K562 (cell line): ENCODE measurements around the gene MYLK2. TPM values are rescaled to one million over a fixed set of nuclear protein-coding genes. Genes with fewer than 3 reads are reported as not detected.

Experiments
- ATAC-seq: fragments of 200-7000 bp; cut with Tn5 transposase; 3 replicates; pipeline ENCODE4 v1.9.1; 2020; ENCODE audit warnings: moderate library complexity
- BruUV-seq: library from RNA; stranded (reverse); fragments of 400-500 nt; replicated peaks from 2 replicates; lab custom pipeline; 2021; lab: Mats Ljungman, UMichigan
- CTCF ChIA-PET: fragments of 300-600 bp; formaldehyde crosslinking; extraction: SDS; loops from one replicate; lab custom pipeline; 2021; ENCODE audit warnings: low intra/inter-chr PET ratio; lab: Yijun Ruan, JAX
- POLR2A ChIA-PET: fragments of 300-600, 350-650 bp; sonication (Branson Sonifier 250); formaldehyde crosslinking; extraction: SDS; loops from one replicate; lab custom pipeline; 2021; ENCODE audit warnings: antibody characterized with exemption, inconsistent platforms; lab: Yijun Ruan, JAX
- DNase-seq, 4 experiments: peaks; one replicate each; pipeline versions ENCODE4 v3.0.0 to v3.0.0-alpha.2; 2011 to 2018; ENCODE audit warnings: low spot score in 3 of 4, mixed read lengths in 3 of 4; ENCODE audit errors: extremely low read depth in 1 of 4
- FAIRE-seq: peaks from 2 replicates; lab custom pipeline; 2011; peaks lifted over from hg19 to GRCh38; lab: Jason Lieb, UNC
- H2AFZ ChIP-seq: 2 replicates; pipeline ENCODE4 v1.6.0; 2011; ENCODE audit warnings: low read depth, low read length, control low read depth, inconsistent platforms
- H3K27ac ChIP-seq: fragments of 200-600 bp; 3 replicates; pipeline ENCODE4 v1.8.0; 2011; ENCODE audit warnings: low read depth, mild to moderate bottlenecking, control low read depth, inconsistent platforms, low read length, moderate library complexity, mixed read lengths; ENCODE audit errors: extremely low read depth
- H3K27me3 ChIP-seq, 2 experiments: fragments of 300-600 bp in 1 of 2; 2 replicates in 1 of 2; 3 replicates in 1 of 2; pipeline versions ENCODE4 v1.6.0 to v1.8.0; 2011; ENCODE audit warnings: inconsistent platforms in 2 of 2, low read length in 2 of 2, mild to moderate bottlenecking in 1 of 2, mixed read lengths in 1 of 2, moderate library complexity in 1 of 2; ENCODE audit not compliant: control insufficient read depth in 2 of 2, insufficient read depth in 2 of 2
- H3K36me3 ChIP-seq: fragments of 300-600 bp; 3 replicates; pipeline ENCODE4 v1.8.0; 2011; ENCODE audit warnings: mild to moderate bottlenecking, low read length, inconsistent platforms; ENCODE audit not compliant: control insufficient read depth, insufficient read depth
- H3K4me1 ChIP-seq, 2 experiments: fragments of 200-600 bp in 1 of 2; replicated peaks in 1 of 2; 2 replicates in 1 of 2; 3 replicates in 1 of 2; pipeline versions ENCODE4 v1.5.1 to v1.8.0; 2011; ENCODE audit warnings: inconsistent platforms in 2 of 2, low read length in 2 of 2, mild to moderate bottlenecking in 1 of 2, mixed read lengths in 1 of 2, moderate library complexity in 1 of 2; ENCODE audit not compliant: control insufficient read depth in 2 of 2, insufficient read depth in 2 of 2
- H3K4me2 ChIP-seq: 2 replicates; pipeline ENCODE4 v1.6.1; 2011; ENCODE audit warnings: low read length, control low read depth, inconsistent platforms, mixed read lengths; ENCODE audit not compliant: insufficient read depth
- H3K4me3 ChIP-seq: fragments of 200-600 bp; sonication (generic), shearing (Covaris generic); 2 replicates; pipeline ENCODE4 v1.5.1; 2016; ENCODE audit warnings: control low read depth, inconsistent platforms
- H3K79me2 ChIP-seq: fragments of 200-600 bp; 3 replicates; pipeline ENCODE4 v1.8.0; 2011; ENCODE audit warnings: low read length, inconsistent platforms; ENCODE audit not compliant: control insufficient read depth, insufficient read depth
- H3K9ac ChIP-seq, 2 experiments: 2 replicates each; pipeline versions ENCODE4 v1.6.0 to v1.6.1; 2011; ENCODE audit warnings: low read depth in 2 of 2, low read length in 2 of 2, control low read depth in 1 of 2, inconsistent platforms in 1 of 2, mild to moderate bottlenecking in 1 of 2, mixed read lengths in 1 of 2; ENCODE audit not compliant: insufficient read depth in 1 of 2
- H3K9me1 ChIP-seq: one replicate; pipeline ENCODE4 v1.6.0; 2011; ENCODE audit warnings: inconsistent platforms, mild to moderate bottlenecking, low read length, moderate library complexity; ENCODE audit not compliant: control insufficient read depth, insufficient read depth
- H3K9me3 ChIP-seq: replicated peaks from 2 replicates; pipeline ENCODE4 v1.5.1; 2011; ENCODE audit warnings: low read depth, low read length, inconsistent platforms; ENCODE audit not compliant: control insufficient read depth, insufficient read depth
- H4K20me1 ChIP-seq: replicated peaks from 2 replicates; pipeline ENCODE4 v1.6.1; 2011; ENCODE audit warnings: low read length, inconsistent platforms, mixed read lengths; ENCODE audit not compliant: control insufficient read depth, insufficient read depth
- ATF2 ChIP-seq: sonication (generic); formaldehyde crosslinking; IDR thresholded peaks from 2 replicates; pipeline ENCODE4 v1.8.1; 2022; ENCODE audit warnings: missing genetic modification reagents
- CBFA2T2 ChIP-seq: fragments of 450-650 bp; conservative IDR thresholded peaks from 2 replicates; pipeline ENCODE4 v1.6.1; 2017; ENCODE audit warnings: mild to moderate bottlenecking
- FOXJ2 ChIP-seq: fragments of 200-800 bp; sonication (Bioruptor generic); IDR thresholded peaks from 2 replicates; pipeline ENCODE4 v1.6.1; 2016; ENCODE audit warnings: missing genetic modification characterization, missing compliant biosample characterization
- HCFC1 ChIP-seq: IDR thresholded peaks from 2 replicates; pipeline ENCODE4 v1.6.1; 2012; ENCODE audit warnings: low read depth, low read length, improper control_type of control experiment
- HSF4 ChIP-seq: fragments of 250-450 bp; sonication (Bioruptor Pico); IDR thresholded peaks from 2 replicates; pipeline ENCODE4 v2.1.2; 2022; ENCODE audit warnings: mild to moderate bottlenecking, moderate library complexity, borderline replicate concordance
- KDM5B ChIP-seq: fragments of 200-600 bp; sonication (generic); IDR thresholded peaks from 2 replicates; pipeline ENCODE4 v1.6.1; 2012; ENCODE audit warnings: low read depth, mild to moderate bottlenecking, moderate library complexity, low read length, control low read depth, inconsistent platforms; ENCODE audit not compliant: insufficient replicate concordance
- NR3C1 ChIP-seq: sonication (generic); formaldehyde crosslinking; IDR thresholded peaks from 2 replicates; pipeline ENCODE4 v1.8.1; 2022; ENCODE audit warnings: missing genetic modification reagents
- PKNOX1 ChIP-seq: fragments of 450-650 bp; IDR thresholded peaks from 2 replicates; pipeline ENCODE4 v1.6.1; 2016
- RFX7 ChIP-seq: fragments of 250-450 bp; sonication (Bioruptor Pico); IDR thresholded peaks from 2 replicates; pipeline ENCODE4 v1.5.1; 2021; ENCODE audit warnings: mild to moderate bottlenecking
- STAT5A ChIP-seq: IDR thresholded peaks from 2 replicates; pipeline ENCODE4 v1.6.1; 2012; ENCODE audit warnings: low read length, inconsistent platforms, borderline replicate concordance
- YBX1 ChIP-seq: fragments of 450-650 bp; IDR thresholded peaks from 2 replicates; pipeline ENCODE4 v1.7.1; 2016; ENCODE audit warnings: mild to moderate bottlenecking
- ZNF395 ChIP-seq: fragments of 200-800 bp; sonication (Bioruptor generic); IDR thresholded peaks from 2 replicates; pipeline ENCODE4 v1.6.1; 2017; ENCODE audit warnings: missing genetic modification characterization, missing compliant biosample characterization
- WGBS: fragments of 100-300 bp; shearing (Covaris generic); methylation state at CpG from one replicate; pipeline ENCODE4 v1.1.6; 2016; ENCODE audit warnings: low coverage, mixed read lengths; ENCODE audit not compliant: insufficient coverage; ENCODE audit errors: missing lambda C conversion rate; 5-methylcytosine and 5-hydroxymethylcytosine counted together
- in situ Hi-C: fragments of 300-500 bp; cut with MboI; formaldehyde crosslinking; loops from 4 replicates; pipeline ENCODE4 v1.15.0; 2018; ENCODE audit warnings: inconsistent platforms, mixed read lengths
- intact Hi-C: fragments of 100-400 bp; cut with micrococcal nuclease; formaldehyde crosslinking; loops from 2 replicates; pipeline ENCODE4 v1.14.2; 2022
- polyA plus RNA-seq, 8 experiments: library from polyadenylated mRNA; depleted of rRNA in 4 of 8; stranded (reverse) in 5 of 8; unstranded in 3 of 8; fragments of >200 nt; fragmentation: Nextera tagmentation in 2 of 8; fragmentation: Illumina TruSeq in 1 of 8; extraction: Ambion mirVana in 2 of 8; extraction: Trizol in 1 of 8; gene quantifications; 2 replicates each; pipeline versions ENCODE4 v1.2.1 to v1.2.3, GENCODE V29; 2011 to 2014; ENCODE audit warnings: inconsistent platforms in 1 of 8, missing spikeins in 1 of 8
- total RNA-seq, 7 experiments: library from RNA; depleted of rRNA in 6 of 7; stranded (reverse); fragments of >200 nt in 6 of 7; fragmentation: Illumina TruSeq in 2 of 7; extraction: Trizol in 2 of 7; gene quantifications; 2 replicates each; pipeline versions ENCODE4 v1.2.1 to v1.2.3, GENCODE V29; 2011 to 2021; ENCODE audit warnings: low replicate concordance in 1 of 7

MYLK2 gene
- total and polyA plus RNA-seq, 9 of the 15 experiments (the other 6 are each of a cell fraction or from before 2014, with no cell fraction given), result 0.07 to 0.53 (median 0.18) TPM; not detected in 2

GRCh38 chr20:31857861-31858759, 39.0 kb downstream of the MYLK2 start (continued):
- no peak for TF ChIP-seq HSF4 (CRISPR knock-in tag)

- BruUV-seq, result no TSS peak
- no peak for FAIRE-seq
- ATAC-seq, result no peak
- TF ChIP-seq ATF2 (CRISPR knock-in tag), result no peak
- TF ChIP-seq ZNF395 (CRISPR knock-in tag), result no peak
- no peak for TF ChIP-seq FOXJ2 (tag)
- TF ChIP-seq KDM5B, result no peak
- TF ChIP-seq RFX7 (CRISPR knock-in tag), result no peak
- TF ChIP-seq PKNOX1, result no peak
- no peak for TF ChIP-seq HCFC1
- no peak for TF ChIP-seq STAT5A
- TF ChIP-seq NR3C1 (CRISPR knock-in tag), result no peak
- TF ChIP-seq YBX1, result no peak
- no peak for TF ChIP-seq CBFA2T2
- Histone ChIP-seq H3K9me3 (no peaks in the 10 kb centered on the region), H3K36me3 (no peaks in the 10 kb centered on the region), H3K9me1 (peaks cover 2% of the 10 kb centered on the region), H4K20me1 (peaks cover 14% of the 10 kb centered on the region), H3K79me2 (no peaks in the 10 kb centered on the region), H2AFZ (no peak overlapping the region), H3K4me3 (no peak overlapping the region), H3K4me1 (peaks cover 0 to 17% of the 10 kb centered on the region in 2 experiments; a peak in 3 of 5 replicates), H3K27ac (no peak overlapping the region), H3K9ac (no peak overlapping the region), H3K4me2 (no peak overlapping the region), H3K27me3 (peaks cover 24 to 63% of the 10 kb centered on the region in 2 experiments)
- CTCF ChIA-PET, result no interaction called here
- in situ Hi-C loops, result loop anchor here (10.0 kb wide), 1 partner anchor 166 kb away; no protein-coding TSS in a partner anchor
- intact Hi-C loops, result no loop called here
- WGBS, result 0% methylated on average over 3 of the region's 3 CpGs
- DNase-seq, result no peak
- POLR2A ChIA-PET, result no interaction called here
Observed at GRCh38 chr20:31858760-31859083, 39.6 kb downstream of the MYLK2 start.
